ENCODE results near the gene PLP1. TPM values are rescaled to one million over a fixed set of nuclear protein-coding genes. Genes with fewer than 3 reads are reported as not detected.

PLP1 gene
- total RNA-seq, 2 donors from 2014 or later, result 5.1 to 16.0 TPM

DNA sequence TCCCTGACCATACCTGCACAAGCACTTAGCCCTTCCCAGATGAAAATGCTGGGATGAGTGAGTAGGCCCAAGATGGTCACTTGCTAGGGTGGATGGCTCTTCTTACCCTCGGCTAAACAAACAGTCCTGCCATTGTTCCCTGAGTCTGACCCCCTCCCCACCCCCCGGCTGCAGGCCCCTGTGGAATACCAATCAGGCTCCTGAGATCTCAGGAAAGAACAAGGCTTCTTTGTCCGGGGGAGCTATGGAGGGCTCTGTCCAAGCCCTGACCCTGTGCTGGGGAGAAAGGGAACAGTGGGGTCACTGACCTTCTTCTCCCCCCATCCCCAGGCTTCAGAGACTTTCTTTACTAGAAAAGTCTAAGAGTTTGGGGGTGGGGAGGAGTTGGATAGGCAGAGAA lies 6.0 kb downstream of the PLP1 start:
- no peaks in the 10 kb centered on the region for H3K36me3 Mint-ChIP-seq (ENCODE audit: low read depth)
- H3K4me1 ChIP-seq (ENCODE audit: control insufficient read depth, insufficient read depth, low read length), result no peaks in the 10 kb centered on the region
- no peaks in the 10 kb centered on the region for H3K27me3 Mint-ChIP-seq (ENCODE audit: insufficient read depth)
- TF ChIP-seq, protein P1, sequence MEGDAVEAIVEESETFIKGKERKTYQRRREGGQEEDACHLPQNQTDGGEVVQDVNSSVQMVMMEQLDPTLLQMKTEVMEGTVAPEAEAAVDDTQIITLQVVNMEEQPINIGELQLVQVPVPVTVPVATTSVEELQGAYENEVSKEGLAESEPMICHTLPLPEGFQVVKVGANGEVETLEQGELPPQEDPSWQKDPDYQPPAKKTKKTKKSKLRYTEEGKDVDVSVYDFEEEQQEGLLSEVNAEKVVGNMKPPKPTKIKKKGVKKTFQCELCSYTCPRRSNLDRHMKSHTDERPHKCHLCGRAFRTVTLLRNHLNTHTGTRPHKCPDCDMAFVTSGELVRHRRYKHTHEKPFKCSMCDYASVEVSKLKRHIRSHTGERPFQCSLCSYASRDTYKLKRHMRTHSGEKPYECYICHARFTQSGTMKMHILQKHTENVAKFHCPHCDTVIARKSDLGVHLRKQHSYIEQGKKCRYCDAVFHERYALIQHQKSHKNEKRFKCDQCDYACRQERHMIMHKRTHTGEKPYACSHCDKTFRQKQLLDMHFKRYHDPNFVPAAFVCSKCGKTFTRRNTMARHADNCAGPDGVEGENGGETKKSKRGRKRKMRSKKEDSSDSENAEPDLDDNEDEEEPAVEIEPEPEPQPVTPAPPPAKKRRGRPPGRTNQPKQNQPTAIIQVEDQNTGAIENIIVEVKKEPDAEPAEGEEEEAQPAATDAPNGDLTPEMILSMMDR (conservative IDR thresholded peaks at IDR 0.05), result no peak
- DNase-seq, result no peak
- H3K36me3 ChIP-seq (ENCODE audit: control insufficient read depth, insufficient read depth, low read length), result no peaks in the 10 kb centered on the region
- no peak overlapping the region for H3K9ac ChIP-seq (ENCODE audit: extremely low read depth, low read length, poor library complexity, severe bottlenecking)
- H3K9me3 ChIP-seq (ENCODE audit: control insufficient read depth, low read length), result no peaks in the 10 kb centered on the region
- peak overlapping the region; percentile 59 for H3K27ac Mint-ChIP-seq
- no peaks in the 10 kb centered on the region for H3K9me3 Mint-ChIP-seq
- no peak overlapping the region for H3K4me3 ChIP-seq (ENCODE audit: low read length)
- no peaks in the 10 kb centered on the region for H3K27me3 ChIP-seq (ENCODE audit: control insufficient read depth, insufficient read depth, low read length, poor library complexity, severe bottlenecking)
- 20% methylated on average over 1 of the region's 3 CpGs; no CpG with 5 or more reads in 1 of the 2 experiments for WGBS, 2 experiments (ENCODE audit: insufficient coverage in 1 of 2, insufficient read length in 1 of 2)
- peaks cover 11% of the 10 kb centered on the region for H3K4me1 Mint-ChIP-seq
- no peak overlapping the region for H3K4me3 Mint-ChIP-seq
- H3K27ac ChIP-seq (ENCODE audit: low read depth, low read length), result peak overlapping the region; percentile 16

GRCh38 chrX:103783196-103783595 lies 6.6 kb downstream of the PLP1 start:
- Mint-ChIP-seq H3K4me1 (peaks cover 11% of the 10 kb centered on the region), H3K27ac (no peak overlapping the region), H3K36me3 (ENCODE audit: low read depth) (no peaks in the 10 kb centered on the region), H3K27me3 (ENCODE audit: insufficient read depth) (no peaks in the 10 kb centered on the region), H3K9me3 (no peaks in the 10 kb centered on the region), H3K4me3 (no peak overlapping the region)
- no peak overlapping the region for H3K9ac ChIP-seq (ENCODE audit: extremely low read depth, low read length, poor library complexity, severe bottlenecking)
- no peaks in the 10 kb centered on the region for H3K4me1 ChIP-seq (ENCODE audit: control insufficient read depth, insufficient read depth, low read length)
- H3K36me3 ChIP-seq (ENCODE audit: control insufficient read depth, insufficient read depth, low read length), result no peaks in the 10 kb centered on the region
- TF ChIP-seq, protein P1 (conservative IDR thresholded peaks at IDR 0.05), result no peak
- H3K27ac ChIP-seq (ENCODE audit: low read depth, low read length), result peak overlapping the region; percentile 16
- DNase-seq, result no peak
- 98 to 100% methylated on average over 1 to 3 of the region's 3 CpGs for WGBS, 2 experiments (ENCODE audit: insufficient coverage in 1 of 2, insufficient read length in 1 of 2)
- H3K9me3 ChIP-seq (ENCODE audit: control insufficient read depth, low read length), result no peaks in the 10 kb centered on the region
- H3K4me3 ChIP-seq (ENCODE audit: low read length), result no peak overlapping the region
- no peaks in the 10 kb centered on the region for H3K27me3 ChIP-seq (ENCODE audit: control insufficient read depth, insufficient read depth, low read length, poor library complexity, severe bottlenecking)

DNA sequence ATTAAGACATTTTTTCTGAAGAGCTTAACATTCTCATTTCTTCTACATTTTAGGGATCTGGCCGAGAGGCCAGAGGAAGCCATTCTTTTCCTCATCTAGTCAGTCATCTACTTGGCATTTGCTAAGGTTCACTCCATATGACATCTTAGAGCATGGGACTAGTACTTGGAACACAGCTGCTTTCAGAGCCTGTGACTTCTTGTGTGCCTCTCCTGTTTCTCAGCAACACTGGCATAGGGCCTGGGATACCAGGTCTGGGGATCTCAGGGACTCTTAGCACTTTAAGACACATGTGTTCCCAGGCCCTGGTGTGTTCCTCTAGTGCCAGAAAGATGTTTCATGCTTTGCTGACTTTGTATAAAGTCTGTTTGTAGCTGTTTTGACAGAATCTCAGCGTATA lies 7.3 kb downstream of the PLP1 start:
- no peaks in the 10 kb centered on the region for H3K36me3 Mint-ChIP-seq (ENCODE audit: low read depth)
- Histone ChIP-seq H3K36me3 (ENCODE audit: control insufficient read depth, insufficient read depth, low read length) (no peaks in the 10 kb centered on the region), H3K9ac (ENCODE audit: extremely low read depth, low read length, poor library complexity, severe bottlenecking) (no peak overlapping the region), H3K27ac (ENCODE audit: low read depth, low read length) (no peak overlapping the region), H3K4me3 (ENCODE audit: low read length) (no peak overlapping the region), H3K4me1 (ENCODE audit: control insufficient read depth, insufficient read depth, low read length) (no peaks in the 10 kb centered on the region), H3K27me3 (ENCODE audit: control insufficient read depth, insufficient read depth, low read length, poor library complexity, severe bottlenecking) (no peaks in the 10 kb centered on the region), H3K9me3 (ENCODE audit: control insufficient read depth, low read length) (no peaks in the 10 kb centered on the region)
- H3K27ac Mint-ChIP-seq, result no peak overlapping the region
- TF ChIP-seq, protein P1 (conservative IDR thresholded peaks at IDR 0.05), result no peak
- WGBS, 2 experiments (ENCODE audit: insufficient coverage in 1 of 2, insufficient read length in 1 of 2), result 80 to 81% methylated on average over 1 of the region's 2 CpGs
- peaks cover 11% of the 10 kb centered on the region for H3K4me1 Mint-ChIP-seq
- no peak for DNase-seq
- no peak overlapping the region for H3K4me3 Mint-ChIP-seq
- H3K9me3 Mint-ChIP-seq, result no peaks in the 10 kb centered on the region
- no peaks in the 10 kb centered on the region for H3K27me3 Mint-ChIP-seq (ENCODE audit: insufficient read depth)
